Fibroblast of mammary gland (primary cell): Measurements from ENCODE around the gene MCEMP1.

Experiments
- DNase-seq: peaks from one replicate; pipeline ENCODE4 v3.0.0-alpha.2; 2010; ENCODE audit warnings: low read depth
- H3K4me3 ChIP-seq: 2 replicates; pipeline ENCODE4 v1.5.1; 2011; ENCODE audit warnings: low read depth, mild to moderate bottlenecking, low read length, moderate library complexity; ENCODE audit not compliant: control insufficient read depth
- TF ChIP-seq, protein P1 (sequence below): conservative IDR thresholded peaks from 2 replicates; pipeline ENCODE4 v1.5.1; 2011; ENCODE audit warnings: low read depth, low read length, inconsistent platforms; ENCODE audit not compliant: control insufficient read depth, insufficient read depth

MCEMP1 gene

DNA sequence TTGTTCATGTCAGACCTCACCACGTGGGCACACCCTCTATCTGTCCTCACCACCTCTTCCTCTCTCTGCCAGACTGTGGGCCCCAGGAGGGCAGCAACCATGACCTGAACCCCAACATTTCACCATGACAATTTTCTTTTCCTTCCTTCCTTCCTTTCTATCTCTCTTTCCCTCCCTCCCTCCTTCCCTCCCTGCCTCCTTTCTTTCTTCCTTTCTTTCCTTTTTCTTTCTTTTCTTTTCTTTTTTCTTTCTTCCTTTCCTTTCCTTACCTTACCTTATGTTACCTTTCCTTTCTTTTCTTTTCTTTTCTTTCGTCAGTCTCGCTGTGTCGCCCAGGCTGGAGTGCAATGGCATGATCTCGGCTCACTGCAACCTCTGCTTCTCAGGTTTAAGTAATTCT, 33.7 kb downstream of the MCEMP1 start:
- TF ChIP-seq, protein P1, sequence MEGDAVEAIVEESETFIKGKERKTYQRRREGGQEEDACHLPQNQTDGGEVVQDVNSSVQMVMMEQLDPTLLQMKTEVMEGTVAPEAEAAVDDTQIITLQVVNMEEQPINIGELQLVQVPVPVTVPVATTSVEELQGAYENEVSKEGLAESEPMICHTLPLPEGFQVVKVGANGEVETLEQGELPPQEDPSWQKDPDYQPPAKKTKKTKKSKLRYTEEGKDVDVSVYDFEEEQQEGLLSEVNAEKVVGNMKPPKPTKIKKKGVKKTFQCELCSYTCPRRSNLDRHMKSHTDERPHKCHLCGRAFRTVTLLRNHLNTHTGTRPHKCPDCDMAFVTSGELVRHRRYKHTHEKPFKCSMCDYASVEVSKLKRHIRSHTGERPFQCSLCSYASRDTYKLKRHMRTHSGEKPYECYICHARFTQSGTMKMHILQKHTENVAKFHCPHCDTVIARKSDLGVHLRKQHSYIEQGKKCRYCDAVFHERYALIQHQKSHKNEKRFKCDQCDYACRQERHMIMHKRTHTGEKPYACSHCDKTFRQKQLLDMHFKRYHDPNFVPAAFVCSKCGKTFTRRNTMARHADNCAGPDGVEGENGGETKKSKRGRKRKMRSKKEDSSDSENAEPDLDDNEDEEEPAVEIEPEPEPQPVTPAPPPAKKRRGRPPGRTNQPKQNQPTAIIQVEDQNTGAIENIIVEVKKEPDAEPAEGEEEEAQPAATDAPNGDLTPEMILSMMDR = no peak
- H3K4me3 ChIP-seq = no peak overlapping the region
- DNase-seq = no peak

DNA sequence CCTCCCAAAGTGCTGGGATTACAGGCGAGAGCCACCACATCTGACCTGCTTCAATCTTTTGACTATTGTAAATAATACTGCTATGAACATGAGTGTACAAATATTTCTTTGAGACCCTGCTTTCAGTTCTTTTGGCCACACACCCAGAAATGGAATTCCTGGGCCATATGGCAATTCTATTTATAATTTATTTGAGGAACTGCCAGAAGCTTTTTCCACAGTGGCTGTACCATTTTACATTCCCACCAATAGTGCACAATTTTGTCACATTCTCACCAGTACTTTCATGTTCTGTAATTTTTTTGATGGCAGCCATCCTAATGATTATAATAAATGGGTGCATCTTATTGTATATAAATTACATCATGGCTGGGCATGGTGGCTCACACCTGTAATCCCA, 38.8 kb downstream of the MCEMP1 start:
- no peak overlapping the region for H3K4me3 ChIP-seq
- TF ChIP-seq, protein P1 = no peak
- no peak for DNase-seq

DNA sequence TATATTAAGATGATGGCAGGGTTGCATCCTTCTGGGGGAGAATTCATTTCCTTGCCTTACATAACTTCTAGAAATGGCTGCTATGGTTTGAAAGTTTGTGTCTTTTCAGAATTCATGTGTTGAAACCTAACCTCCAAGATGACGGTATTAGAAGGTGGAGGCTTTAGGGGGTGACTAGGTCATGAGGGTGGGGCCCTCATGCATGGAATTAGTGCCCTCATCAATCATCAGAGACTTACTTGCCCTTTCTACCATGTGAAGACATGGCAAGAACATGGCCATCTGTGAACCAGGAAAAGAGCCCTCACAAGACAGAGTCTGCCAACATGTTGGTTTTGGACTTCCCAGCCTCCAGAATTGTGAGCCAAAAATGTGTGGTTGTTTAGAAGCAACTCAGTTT, 39.9 kb downstream of the MCEMP1 start:
- DNase-seq = no peak
- TF ChIP-seq, protein P1 = no peak
- H3K4me3 ChIP-seq = no peak overlapping the region

DNA sequence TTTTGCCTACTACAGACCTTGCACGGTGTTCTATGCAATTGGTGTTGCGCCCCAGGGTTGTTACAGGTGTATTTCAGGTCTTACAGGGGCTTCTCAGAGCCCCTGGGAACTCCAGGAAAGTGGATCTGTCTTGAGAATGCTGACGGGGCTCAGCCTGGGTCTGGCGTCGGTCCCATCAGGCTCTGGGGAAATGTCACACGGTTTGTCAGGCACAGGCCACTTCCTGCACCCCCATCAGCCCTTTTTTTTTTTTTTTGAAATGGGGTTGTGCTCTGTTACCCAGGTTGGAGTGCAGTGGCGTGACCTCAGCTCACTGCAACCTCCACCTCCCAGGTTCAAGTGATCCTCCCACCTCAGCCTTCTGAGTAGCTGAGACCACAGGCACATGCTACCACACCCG, 41.8 kb downstream of the MCEMP1 start:
- no peak overlapping the region for H3K4me3 ChIP-seq
- TF ChIP-seq, protein P1 = no peak
- no peak for DNase-seq

DNA sequence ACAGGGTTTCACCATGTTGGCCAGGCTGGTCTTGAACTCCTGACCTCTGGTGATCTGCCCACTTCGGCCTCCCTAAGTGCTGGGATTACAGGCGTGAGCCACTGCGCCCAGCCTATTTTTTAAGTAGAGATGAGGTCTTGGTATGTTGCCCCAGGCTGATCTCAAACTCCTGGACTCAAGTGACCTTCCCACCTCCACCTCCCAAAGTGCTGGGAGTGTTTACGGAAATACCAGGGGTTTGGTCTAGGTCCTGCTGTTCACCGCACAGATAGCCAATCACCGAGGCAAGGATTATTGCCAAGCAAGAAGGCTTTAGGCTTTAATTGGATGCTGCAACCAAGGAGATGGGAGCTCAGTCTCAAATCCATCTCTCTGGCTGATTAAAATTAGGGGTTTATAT, 43.5 kb downstream of the MCEMP1 start:
- DNase-seq = no peak
- TF ChIP-seq, protein P1 = no peak
- H3K4me3 ChIP-seq = no peak overlapping the region

DNA sequence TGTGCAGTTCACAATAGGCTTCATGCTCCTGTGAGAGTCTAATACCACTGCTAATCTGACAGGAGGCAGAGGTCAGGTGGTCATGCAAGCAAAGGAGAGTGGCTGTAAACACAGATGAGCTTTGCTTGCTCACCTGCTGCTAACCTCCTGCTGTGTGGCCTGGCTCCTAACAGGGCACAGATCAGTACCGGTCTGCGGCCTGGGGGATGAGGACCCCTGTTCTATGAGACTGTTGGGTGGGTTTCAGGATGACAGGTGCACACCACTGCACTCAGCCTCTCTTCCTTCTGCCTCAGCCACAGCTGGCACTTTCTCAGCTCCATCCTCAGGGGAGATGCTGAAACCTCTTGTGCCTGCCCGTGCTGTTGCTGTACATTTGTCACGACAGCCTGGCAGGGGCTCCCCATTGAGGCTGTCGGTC, 45.4 kb downstream of the MCEMP1 start:
- no peak for DNase-seq
- no peak overlapping the region for H3K4me3 ChIP-seq
- TF ChIP-seq, protein P1 = no peak

DNA sequence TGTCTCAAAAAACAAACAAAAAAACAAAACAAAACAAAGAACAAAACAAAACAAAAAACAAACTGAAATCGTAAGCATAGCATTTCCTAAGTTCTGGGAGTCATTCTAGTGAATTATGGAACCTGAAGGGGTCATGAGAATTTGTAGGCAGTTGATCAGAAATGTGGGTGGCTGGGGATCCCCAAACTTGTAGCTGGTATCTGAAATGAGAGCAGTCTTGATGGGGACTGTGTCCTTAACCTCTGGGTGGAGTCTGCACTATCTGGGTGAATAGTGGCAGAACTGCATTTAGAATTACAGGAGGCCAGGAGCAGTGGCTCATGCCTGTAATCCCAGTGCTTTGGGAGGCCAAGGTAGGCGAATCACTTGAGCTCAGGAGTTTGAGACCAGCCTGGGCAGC, 48.9 kb downstream of the MCEMP1 start:
- H3K4me3 ChIP-seq = no peak overlapping the region
- TF ChIP-seq, protein P1 = no peak

More for the DNA sequence above, 48.9 kb downstream of the MCEMP1 start:
- no peak for DNase-seq
